ENCODE measurements around the gene ARHGAP19.
A peak's percentile ranks its signal among the peaks of the same experiment; 100 is the strongest.

Gene ARHGAP19

DNA sequence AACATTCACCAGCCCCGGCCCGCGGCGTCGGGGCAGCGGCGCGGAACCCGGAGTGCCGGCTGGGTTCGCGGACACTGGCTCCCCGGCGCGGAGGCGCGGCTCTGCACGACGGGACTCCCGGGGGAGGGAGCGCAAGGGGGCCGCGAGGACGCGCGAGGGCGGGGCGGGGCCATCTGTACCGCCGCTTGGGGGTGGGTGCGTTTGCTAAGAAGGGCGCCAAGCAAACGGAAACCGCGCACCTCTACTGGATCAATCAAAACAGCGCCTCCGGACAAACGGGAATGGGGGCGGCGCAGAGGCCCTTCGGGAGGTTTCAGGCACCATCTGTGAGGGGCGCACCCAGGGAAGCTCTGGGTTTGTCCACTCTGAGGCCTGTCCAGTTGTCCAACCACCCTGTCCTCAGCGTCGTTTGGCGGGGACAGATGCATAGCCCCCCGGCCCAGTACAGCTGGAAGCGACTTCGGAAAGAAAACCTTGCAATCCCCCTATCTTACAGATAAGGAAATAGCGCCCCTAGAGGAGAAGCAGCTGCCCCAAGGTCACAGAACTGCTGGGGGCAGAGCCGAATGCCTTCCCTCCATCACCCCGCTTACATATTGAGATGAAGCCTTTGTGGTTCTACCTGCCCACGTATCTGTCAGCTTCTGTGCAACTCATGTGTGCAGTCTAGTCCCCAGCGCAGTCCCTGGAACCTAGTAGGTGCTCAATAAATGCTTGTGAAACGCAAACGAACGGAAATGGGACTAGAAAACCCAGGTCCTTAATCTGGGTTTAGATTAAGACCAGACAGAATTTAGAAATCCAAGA, 96.0 kb downstream of the ARHGAP19 start:
- DNase-seq (ENCODE audit: low read depth in 1 of 2, low spot score in 1 of 2), result peak; percentile 20 to 51

DNA sequence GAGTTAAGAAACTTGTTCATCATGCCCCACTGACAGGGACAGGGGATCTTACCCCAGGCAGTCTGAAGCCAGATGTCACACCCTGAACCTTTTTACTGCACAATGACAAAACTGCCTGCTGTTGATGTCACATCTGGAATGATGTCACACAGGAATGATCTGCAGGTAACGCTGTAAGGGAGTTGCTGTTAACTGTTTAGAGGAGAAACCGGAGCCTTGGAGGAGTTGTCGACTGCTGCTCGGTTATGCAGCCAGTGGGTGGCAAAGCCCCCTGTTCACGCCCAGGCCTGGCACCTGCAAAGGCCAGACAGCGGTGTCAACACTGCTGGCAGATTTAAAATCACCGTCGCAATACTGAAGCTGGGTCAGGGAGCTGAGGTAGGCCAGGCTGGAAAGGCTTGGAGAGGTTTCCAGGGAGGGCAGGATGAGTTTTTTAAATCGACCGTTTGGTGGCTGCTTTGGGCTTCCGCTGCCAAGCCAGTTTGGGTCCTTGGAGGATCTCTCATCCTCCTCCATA, 96.7 kb downstream of the ARHGAP19 start:
- DNase-seq (ENCODE audit: low read depth in 1 of 2, low spot score in 1 of 2), result no peak

DNA sequence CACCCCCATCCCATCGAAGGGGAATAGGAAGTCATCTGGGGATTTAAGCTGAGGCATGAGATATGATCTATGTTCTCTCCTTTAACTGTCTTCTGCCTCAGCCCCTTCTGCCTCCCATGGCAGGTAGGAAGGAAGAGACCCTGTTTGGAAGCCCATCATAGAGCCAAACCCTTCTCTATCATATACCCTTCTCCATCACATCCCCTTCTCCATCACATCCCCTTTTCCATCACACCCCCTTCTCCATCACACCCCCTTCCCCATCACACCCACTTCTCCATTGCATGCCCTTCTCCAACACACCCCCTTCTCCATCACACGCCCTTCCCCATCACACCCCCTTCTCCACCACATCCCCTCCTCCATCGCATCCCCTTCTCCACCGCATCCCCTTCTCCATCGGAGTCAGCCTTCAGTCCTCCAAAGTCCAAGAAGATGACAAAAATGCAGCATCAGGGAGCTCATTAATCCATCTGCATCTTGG, 99.4 kb downstream of the ARHGAP19 start:
- no peak for DNase-seq (ENCODE audit: low read depth in 1 of 2, low spot score in 1 of 2)

DNA sequence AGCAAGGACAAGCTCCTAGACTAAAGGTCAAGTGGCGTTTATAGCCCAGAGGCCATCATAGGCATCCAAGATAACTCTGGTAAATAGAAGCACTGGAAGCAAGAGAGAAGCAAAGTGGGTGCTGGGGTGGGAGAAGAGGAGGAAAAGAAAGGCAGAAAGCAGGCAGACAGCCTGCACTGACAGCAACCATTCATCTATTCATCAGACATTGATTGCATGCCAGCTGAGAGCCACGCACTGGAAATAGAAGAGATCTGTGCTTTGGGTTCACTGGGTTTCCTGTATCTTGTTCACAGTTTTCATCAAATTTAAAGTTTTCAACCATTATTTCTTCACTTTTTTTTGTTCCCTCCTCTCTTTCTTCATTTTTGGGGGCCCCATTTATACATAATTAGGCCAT, 102.0 kb downstream of the ARHGAP19 start:
- DNase-seq (ENCODE audit: low read depth in 1 of 2, low spot score in 1 of 2), result no peak

DNA sequence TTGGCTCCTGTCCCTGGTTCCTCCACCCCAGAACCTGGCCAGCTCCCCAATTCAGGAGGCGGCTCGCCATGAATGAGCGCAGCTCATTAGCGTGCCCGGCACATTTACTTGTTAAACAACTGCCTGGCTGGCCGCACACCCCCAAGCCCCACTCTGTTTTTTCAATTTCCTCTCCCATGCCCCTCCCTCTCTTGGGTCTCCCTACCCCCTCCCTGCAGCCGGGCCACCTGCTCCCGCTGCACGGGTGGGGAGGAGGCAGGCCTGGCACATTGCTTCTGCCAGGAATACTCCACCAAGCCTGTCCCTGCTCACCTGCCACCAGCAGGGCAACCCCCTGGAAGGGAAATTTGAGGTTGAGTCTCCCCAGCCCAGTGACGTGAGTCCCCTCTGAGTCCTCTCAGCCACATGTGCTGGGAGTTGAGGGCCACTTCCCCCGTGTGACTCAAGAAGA, 104.2 kb downstream of the ARHGAP19 start:
- no peak for DNase-seq (ENCODE audit: low read depth in 1 of 2, low spot score in 1 of 2)

DNA sequence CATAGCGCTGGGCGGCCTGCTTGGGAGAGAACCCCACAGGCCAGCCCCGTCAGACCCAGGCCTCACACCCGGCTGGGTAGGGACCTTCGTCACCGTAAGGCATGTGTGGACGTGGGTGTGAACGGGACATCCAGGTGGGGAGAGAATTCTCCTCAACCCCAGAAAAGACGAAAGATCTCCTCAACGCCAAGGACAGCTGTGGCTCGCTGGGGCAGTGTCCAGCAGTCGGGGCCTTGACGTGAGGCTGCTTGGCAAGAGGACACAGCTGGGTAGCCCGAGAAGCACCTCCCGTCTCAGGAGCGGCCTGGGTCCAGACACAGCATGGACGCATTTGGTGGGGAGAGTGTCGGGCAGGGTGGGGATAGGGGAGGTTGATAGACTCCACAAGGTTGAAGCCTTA, 105.5 kb downstream of the ARHGAP19 start:
- no peak for DNase-seq (ENCODE audit: low read depth in 1 of 2, low spot score in 1 of 2)

DNA sequence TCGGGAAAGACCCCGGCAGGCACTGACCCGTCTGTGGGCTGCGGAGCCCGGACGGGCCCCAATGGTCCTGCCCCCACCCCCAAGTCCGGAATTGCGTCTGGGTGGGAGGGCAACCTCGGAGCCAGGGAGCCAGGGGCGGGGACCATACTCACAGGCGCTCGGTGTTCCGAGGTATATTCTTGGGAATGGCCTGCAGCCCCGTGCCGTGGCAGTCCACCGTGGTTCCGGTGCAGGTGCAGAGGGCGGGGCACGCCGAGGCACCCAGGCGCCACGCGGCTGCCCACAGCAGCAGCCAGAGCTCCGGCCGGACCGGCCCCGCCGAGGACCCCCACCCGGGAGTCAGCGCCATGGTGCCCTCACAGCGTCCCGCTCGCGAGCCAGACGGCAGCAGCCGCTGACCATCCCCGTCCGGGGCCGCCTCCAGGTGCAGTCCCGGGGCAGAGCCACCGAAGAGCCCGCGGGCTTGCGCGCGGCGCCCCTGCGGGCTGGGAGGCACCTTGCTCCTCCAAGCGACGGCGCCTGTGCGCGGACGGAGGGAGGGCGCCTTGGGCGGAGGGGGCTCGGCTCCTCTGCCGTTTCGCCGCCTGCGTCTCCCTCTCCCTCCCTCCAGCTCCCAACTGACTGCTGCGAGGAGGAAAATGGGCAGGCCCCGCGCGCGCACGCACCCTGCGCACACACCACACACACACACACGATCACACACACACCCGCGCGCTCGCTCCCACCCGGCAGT, 106.9 kb downstream of the ARHGAP19 start, which contains the start of gene SLIT1:
Gene SLIT1 (minus strand): TSS at position 634 of the 733 bp plus-strand sequence. CDS start 285 bp downstream, at position 349.
- DNase-seq (ENCODE audit: low read depth in 1 of 2, low spot score in 1 of 2), result no peak

DNA sequence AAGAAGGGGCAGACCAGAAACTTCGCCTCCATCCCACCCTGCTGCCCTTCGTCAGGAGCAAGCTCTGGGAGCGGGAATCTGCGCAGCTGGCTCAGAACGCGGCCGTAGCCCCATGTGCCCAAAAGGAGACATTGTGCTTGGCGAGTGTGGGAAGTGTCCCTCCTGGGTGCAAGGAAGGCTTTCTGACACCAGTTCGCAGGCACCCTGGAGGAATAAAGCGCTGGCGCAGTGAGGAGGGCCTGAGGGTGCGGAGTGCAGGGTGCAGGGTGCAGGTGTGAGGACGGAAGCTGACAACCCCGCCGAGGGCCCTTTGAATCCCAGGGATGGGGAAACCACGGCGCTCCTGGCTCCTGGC, 107.5 kb downstream of the ARHGAP19 start:
- no peak for DNase-seq (ENCODE audit: low read depth in 1 of 2, low spot score in 1 of 2)

DNA sequence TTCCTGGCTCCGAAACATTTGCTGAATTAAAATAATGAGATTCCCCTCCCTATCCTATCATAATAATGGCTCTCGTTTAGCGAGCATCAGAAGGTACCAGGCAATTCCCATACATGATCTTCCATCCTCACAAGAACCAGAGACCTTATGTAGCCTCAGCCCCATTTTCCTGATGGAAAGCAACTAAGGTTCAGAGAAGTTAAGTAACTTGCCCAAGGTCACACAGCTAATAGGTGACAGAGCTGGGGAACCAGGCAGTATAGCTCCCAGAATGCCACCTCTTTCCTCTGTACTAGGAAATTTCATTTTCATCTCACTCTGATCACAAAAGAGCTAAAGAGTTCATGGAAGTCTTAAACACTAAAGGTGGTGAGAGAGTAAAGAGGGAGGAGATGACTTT, 109.1 kb downstream of the ARHGAP19 start:
- no peak for DNase-seq (ENCODE audit: low read depth in 1 of 2, low spot score in 1 of 2)

DNA sequence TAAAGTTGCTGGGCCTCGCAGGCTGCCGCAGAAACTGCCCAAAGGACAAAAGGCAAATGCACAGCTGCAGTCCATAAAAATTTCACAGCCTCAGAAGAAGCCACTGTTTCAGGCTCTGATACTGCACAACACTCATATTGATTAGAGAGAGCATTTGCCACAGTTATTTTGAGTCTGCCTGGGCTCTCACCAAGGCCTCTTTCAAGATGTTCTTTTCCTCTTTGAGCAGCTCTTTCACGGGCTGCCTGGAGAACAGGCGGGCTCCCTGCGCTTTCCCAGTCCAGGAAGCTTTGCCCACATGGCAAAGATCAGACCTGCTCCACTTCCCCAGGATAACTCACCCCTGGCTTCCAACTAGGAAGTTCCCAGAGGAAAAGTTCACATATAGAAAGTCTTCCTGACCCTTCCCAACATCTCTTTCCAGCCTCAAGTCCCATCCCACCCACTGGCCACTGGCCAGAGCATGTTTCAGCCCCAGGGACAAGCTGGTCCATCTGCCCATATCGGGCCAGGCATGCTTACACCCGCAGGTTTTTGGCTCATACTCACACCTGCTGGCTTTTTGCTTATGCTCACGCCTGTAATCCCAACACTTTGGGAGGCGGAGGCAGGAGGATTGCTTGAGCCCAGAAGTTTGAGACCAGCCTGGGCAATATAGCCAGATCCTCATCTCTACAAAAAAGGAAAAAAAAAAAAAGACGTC, 110.0 kb downstream of the ARHGAP19 start:
- no peak for DNase-seq (ENCODE audit: low read depth in 1 of 2, low spot score in 1 of 2)

DNA sequence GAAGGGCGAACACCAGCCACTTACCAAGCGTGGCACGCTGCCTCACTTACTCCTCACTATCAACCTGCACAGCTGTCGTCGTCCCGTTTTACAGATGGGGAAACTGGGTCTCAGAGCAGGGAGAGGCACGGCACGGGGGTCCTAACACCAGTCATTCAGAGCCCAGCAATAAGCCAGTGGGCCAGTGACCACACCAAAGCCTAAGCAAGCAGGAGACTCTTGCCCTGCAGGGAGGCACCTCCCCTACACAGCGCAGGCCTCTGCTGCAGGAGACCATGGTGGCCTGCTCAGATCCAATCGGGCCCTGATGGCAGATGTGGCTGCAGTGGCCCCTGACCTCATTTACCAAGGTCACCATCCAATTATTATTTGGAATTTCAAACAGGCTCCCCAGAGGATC, 111.5 kb downstream of the ARHGAP19 start:
- DNase-seq (ENCODE audit: low read depth in 1 of 2, low spot score in 1 of 2), result no peak

DNA sequence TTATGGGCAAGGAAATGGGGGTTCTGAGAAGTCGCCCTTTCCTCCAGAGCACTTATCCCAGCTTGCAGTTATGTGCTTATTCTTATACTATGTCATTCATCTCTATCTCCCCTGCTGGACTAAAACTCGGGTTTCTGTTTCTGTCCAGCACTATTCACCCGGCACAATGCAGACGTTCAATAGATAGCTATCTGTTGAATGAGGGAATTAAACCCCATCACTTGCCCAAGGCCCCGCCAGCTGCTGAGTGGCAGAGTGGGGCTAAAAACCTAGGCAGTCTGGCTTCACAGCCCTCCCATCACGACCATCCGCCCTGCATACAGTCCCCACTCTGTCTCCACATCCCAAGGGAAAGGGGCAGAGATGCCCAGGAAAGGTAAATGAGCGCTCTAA, 112.1 kb downstream of the ARHGAP19 start:
- no peak for DNase-seq (ENCODE audit: low read depth in 1 of 2, low spot score in 1 of 2)

DNA sequence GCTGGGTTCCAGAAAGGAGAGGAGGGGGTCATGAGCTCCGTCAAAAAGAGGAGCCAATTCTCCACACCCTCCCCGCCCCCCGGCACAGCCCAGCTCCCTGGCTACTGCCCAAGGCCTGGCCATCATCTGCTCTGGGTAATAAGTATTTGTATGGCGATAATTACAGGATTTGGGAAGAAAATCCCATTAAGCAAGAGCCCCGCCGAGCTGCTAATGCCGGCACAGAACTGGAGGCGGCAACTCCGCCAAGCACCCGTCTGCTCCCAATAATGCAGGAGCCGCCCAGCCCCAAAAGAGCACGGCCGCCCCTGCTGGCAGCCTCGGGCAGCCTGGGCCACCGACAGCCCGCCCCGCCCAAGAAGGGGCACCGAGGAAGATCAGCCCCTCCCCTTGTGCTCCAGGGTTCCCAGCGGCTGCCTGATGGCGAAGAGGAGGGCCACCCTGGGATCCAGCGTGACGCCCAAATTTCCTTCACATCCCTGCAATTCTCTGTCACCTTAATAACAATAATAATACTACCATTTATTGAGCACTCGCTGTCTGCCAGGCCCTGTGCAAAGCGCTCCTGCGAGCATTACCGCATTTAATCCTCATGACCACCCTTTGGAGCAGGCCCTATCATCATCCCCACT, 112.6 kb downstream of the ARHGAP19 start:
- no peak for DNase-seq (ENCODE audit: low read depth in 1 of 2, low spot score in 1 of 2)

DNA sequence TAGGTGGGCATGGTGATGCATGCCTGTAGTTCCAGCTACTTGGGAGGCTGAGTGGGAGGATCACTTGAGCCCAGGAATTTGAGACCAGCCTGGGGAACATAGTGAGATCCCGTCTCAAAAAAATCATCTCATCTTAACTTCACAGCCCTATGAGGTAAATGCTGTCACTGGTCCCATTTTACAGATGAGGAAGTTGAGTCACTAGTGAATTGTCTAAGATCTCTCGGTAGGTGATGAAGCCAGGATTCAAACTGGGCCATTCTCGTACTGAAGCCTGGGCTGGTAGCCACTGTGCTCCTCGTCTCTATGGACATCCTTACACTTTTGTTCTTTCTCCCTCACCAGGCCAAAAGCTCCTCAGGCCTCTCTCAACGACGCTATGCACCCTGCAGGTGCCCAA, 113.1 kb downstream of the ARHGAP19 start:
- no peak for DNase-seq (ENCODE audit: low read depth in 1 of 2, low spot score in 1 of 2)

DNA sequence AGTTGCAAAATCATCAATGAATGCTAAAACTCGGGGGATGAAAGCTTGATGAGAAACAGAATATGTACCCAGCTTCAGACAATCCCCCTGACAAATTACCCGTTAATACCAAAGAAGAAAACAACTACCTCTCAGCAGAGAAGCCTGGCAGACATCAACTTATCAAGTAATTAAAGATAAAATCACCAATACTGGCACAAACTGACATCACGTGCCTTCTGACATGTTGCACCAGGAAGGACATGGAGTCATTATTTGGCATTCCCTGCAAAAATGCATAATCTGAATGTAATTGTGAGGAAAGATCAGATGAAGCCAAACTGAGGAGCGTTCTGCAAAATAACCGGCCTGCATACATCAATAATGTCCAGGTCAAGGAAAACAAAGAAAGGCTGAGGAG, 114.4 kb downstream of the ARHGAP19 start:
- DNase-seq (ENCODE audit: low read depth in 1 of 2, low spot score in 1 of 2), result no peak

DNA sequence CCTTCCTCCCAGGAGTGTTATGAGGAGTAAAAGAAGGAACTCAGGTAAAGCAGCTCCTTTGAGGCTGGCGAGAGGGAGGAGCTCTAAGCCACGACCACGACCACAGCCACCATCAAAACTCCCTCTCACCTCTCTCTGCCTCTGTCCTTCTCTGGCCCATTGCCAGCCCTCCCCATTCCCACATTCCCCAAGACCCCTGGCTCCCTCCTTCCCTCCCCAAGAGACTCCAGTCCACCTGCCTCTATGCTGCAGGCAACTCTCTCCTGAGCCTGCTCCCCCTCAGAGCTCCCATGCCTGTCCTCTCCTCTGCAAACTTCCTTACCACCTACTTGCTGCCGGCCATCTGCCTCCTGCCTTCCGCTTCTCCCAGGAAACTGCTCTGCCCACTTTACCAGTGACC, 116.2 kb downstream of the ARHGAP19 start:
- no peak for DNase-seq (ENCODE audit: low read depth in 1 of 2, low spot score in 1 of 2)

DNA sequence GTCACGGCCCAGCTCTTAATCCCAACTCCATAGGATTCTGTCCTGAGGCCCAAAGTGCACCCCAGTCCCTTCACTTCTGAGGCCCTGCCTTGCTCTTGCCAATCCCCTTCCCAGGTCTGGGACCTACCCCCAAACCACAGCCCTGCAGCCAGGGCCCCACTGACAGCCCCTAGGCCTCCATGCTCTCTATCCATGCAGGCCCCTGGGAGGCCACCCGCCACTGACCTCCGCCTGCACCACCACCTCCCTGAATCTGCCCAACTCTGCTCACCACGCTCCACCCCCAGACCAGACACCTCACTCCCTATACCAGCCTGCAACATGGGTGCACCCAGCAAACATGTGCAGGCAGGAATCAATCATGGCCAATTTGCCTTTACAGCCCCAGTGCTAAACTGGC, 116.9 kb downstream of the ARHGAP19 start:
- no peak for DNase-seq (ENCODE audit: low read depth in 1 of 2, low spot score in 1 of 2)

DNA sequence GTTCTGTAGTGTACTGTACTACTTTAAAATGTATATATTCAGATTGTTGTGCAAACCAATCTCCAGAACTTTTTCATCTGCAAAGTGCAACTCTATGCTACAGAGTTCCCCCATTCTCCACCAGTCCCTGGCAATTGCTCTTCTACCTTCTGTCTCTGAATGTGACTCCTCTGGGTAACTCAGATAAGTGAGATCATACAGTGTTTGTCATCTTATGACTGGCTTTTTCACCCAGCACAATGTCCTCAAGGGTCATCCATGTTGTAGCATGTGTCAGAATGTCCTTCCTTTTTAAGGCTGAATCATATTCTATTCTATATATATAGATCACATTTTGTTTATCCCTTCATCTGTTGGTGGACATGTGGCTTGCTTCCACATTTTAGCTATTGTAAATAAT, 117.5 kb downstream of the ARHGAP19 start:
- DNase-seq (ENCODE audit: low read depth in 1 of 2, low spot score in 1 of 2), result no peak

DNA sequence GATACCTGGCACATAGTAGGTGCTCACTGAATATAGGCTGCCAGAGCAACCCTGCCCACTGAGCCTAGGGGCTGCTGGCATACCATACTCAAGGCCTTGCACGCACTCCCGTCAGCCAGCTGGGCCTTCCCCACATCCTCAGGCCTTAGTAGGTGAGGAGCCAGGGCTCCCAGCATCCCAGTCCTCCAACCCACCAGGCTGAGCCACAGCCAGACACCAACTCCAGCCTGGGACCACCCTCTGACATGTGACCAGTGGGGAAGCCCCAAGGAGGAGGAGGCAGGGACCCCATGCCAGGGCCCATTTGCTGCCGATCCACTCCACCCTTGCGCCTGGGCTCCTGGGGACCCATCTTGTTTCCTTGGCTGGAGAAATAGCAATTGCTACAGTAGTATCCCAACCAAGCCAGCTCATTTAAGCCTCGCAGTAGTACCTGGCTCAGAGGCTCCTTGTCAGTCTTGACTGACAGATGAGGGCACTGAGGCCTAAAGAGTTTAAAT, 118.1 kb downstream of the ARHGAP19 start:
- no peak for DNase-seq (ENCODE audit: low read depth in 1 of 2, low spot score in 1 of 2)

DNA sequence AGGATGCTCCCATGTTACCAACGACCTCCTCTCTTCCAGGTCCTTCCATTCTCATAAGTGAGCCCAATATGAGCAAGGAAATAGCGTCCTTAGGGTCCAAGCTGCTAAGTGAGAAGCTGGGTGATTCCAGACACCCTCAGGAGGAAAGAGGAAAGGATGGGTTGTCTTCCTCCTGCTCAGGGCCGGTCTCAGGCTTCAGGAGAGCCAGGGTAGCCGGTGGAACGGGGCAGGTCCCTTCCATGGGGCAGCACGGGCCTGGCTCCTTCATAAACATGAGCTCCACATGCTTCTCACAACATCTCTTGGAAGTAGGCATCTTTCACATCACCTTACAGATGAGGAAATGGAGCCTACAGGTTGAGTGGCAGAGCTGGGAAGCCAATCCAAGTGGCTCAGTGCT, 119.4 kb downstream of the ARHGAP19 start:
- DNase-seq (ENCODE audit: low read depth in 1 of 2, low spot score in 1 of 2), result no peak
